Embryonic facial prominence (tissue), 1 donor: ENCODE measurements around the gene AGMAT.
A peak's percentile ranks its signal among the peaks of the same experiment; 100 is the strongest.

Experiments used
- DNase-seq: peaks from one replicate; pipeline ENCODE4 v3.0.0-alpha.2; 2016; ENCODE audit errors: extremely low spot score

Gene AGMAT

GRCh38 chr1:15568387-15569073 lies 16.3 kb downstream of the AGMAT start:
- DNase-seq, result no peak

GRCh38 chr1:15559189-15559810 lies 25.6 kb downstream of the AGMAT start:
- no peak for DNase-seq

DNA sequence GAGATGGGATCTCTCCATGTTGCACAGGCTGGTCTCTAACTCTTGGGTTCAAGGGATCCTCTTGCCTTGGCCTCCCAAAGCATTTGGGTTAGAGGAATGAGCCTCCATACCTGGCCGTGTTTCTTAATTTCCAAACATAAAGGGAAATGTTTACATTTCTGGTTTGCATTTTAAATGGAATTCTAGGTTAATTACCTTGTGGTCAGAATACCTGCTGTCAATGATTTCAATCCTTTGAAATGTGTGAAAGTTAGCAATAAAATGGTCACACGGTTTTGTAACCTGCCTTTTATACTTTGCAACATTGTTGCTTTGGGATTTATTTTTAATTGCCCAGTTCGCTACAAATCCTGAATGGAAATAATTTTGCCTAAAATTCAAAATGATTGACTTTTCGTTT lies 26.3 kb downstream of the AGMAT start:
- no peak for DNase-seq

GRCh38 chr1:15557594-15557993 lies 27.3 kb downstream of the AGMAT start:
- no peak for DNase-seq

DNA sequence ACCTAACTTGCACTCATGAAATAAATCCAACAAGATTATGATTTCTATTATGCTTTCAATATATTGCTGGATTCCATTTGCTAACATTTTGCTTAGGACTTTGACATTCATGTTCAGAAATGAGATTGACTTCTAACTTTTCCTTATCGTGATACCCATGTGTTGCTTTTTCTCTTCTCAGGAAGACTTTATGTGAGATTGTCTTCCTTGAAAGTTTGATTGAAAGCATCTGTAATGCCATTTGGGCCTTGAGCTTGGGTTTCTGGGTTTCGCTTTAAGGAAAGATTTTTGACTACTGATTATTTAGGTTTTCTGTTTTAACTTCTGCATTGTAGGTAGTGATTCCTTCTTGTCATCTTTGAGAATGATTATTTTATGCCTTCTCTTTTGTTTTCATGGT lies 27.8 kb downstream of the AGMAT start:
- no peak for DNase-seq

- no peak for DNase-seq
Measured at GRCh38 chr1:15550573-15550972, 34.3 kb downstream of the AGMAT start.

- DNase-seq, result no peak
Measured at GRCh38 chr1:15546641-15547040, 38.2 kb downstream of the AGMAT start.

GRCh38 chr1:15543589-15544568 lies 41.0 kb downstream of the AGMAT start:
- DNase-seq, result no peak

GRCh38 chr1:15543251-15543588 lies 41.6 kb downstream of the AGMAT start:
- DNase-seq, result no peak

GRCh38 chr1:15542388-15543250 lies 42.2 kb downstream of the AGMAT start:
- no peak for DNase-seq

GRCh38 chr1:15541231-15541792 lies 43.5 kb downstream of the AGMAT start:
- no peak for DNase-seq

DNA sequence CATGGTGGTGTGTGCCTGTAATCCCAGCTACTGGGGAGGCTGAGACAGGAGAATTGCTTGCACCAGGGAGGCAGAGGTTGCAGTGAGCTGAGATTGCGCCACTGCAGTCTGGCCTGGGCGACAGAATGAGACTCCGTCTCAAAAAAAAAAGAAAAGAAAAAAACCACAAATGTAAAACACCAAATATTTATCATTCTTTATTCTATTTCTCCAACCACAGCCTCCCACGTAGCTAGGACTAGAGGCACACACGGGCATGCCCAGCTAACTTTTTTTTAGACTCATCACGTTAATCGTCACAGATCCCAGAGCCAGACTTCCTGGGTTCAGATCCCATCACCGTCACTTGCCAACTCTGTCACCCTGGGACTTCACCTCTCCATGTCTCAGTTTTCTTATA lies 44.7 kb downstream of the AGMAT start:
- no peak for DNase-seq

GRCh38 chr1:15538771-15539170 lies 46.1 kb downstream of the AGMAT start:
- no peak for DNase-seq

DNA sequence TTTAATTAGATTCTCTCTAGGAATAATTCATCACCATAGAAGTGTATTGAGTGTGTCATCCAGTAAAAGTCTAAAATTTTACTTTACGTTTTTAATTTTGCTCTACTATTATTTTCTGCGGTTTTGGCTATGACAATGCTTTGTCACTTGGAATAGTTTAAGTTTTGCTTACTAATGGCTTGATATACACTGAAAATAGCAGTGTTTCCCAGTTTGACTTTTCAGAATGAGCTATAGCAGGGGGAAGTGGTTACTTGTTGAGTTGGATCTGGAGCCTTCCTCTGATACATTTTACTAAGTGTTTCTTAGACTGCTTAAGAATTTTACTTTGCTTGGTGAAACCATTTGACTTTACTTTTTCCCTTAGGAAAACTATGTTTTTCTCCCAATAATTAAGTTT lies 53.2 kb downstream of the AGMAT start:
- DNase-seq, result no peak

GRCh38 chr1:15531003-15531402 lies 53.8 kb downstream of the AGMAT start:
- no peak for DNase-seq

DNA sequence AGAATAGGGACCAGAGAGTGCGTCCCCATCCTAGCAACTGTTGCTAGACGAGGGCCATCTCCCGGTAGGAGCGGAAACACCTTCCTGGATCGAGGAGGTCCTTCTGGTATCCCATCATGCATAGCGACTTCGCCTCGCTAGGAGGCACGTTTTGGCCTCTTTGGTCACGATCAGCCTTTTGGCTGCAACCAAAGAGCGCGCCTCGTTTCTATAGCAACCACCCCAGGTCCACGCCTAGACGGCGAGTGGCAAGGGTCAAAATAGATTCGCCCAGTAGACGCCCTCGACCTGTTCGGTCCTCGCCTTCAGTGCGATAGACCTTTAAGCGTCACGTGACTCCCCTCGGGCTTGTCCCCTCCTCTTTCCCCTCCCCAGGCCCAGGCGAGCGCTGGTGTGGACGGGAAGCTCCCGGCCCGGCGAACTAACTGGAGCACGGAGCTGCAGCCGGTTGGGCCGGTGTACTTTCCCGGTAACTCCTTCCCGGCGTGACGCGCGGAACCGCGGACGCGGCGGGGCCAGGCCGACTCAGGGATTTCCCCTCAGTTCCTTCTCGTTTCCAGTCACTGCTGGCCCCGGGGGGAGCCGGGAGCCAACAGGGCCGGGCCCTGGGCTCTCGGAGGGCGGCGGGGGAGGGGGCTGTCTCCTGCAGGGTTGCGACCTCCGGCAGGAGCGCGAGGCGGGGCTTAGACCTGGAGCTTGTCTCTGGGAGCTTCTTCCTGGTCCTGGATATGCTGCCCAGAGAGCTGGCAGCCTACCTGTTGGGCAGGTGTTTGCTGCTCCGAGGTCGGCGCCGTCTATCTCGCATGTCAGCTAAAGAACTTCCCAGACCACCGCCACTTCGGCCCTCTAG lies 58.1 kb downstream of the AGMAT start, which contains the start of gene DNAJC16:
TSS of gene DNAJC16 (plus strand) at position 359 of the 850 bp plus-strand sequence. CDS start 2,258 bp downstream, outside the sequence.
- peak; percentile 99 for DNase-seq

DNA sequence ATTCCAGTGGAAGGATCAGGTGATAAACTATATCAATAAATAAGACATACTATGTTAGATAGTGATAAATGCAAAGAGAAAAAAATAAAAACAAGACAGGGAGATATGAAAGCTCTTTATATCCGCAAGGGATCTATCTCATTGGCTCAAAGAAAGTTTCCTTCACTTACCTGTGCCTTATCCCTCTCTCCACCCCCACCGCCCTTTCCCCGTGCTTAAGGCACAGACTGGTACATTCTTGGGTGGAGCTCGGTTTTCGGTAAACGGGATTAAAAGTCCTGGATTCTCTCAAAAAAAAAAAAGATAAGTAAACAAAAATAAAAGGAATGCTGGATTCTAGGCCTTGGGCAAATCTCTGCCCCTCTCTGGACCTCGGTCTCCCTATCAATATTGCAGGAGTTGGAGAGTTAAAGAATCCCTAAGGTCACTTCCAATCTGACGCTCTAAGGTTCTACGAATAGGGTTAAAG lies 58.8 kb downstream of the AGMAT start:
- no peak for DNase-seq

- DNase-seq, result no peak
Measured at GRCh38 chr1:15525050-15526020, 59.5 kb downstream of the AGMAT start.
